GM12801 (cell line): Measurements from ENCODE around the gene CARD11.

Source experiments
- CTCF ChIP-seq: IDR thresholded peaks from one replicate; pipeline ENCODE4 v1.5.1; 2011; ENCODE audit warnings: control low read depth; ENCODE audit not compliant: insufficient read length; ENCODE audit errors: extremely low read depth

CARD11 gene

GRCh38 chr7:3029138-3029537 lies 14.5 kb downstream of the CARD11 start:
- no peak for TF ChIP-seq CTCF

GRCh38 chr7:3028758-3029093 lies 14.9 kb downstream of the CARD11 start:
- TF ChIP-seq CTCF = no peak

DNA sequence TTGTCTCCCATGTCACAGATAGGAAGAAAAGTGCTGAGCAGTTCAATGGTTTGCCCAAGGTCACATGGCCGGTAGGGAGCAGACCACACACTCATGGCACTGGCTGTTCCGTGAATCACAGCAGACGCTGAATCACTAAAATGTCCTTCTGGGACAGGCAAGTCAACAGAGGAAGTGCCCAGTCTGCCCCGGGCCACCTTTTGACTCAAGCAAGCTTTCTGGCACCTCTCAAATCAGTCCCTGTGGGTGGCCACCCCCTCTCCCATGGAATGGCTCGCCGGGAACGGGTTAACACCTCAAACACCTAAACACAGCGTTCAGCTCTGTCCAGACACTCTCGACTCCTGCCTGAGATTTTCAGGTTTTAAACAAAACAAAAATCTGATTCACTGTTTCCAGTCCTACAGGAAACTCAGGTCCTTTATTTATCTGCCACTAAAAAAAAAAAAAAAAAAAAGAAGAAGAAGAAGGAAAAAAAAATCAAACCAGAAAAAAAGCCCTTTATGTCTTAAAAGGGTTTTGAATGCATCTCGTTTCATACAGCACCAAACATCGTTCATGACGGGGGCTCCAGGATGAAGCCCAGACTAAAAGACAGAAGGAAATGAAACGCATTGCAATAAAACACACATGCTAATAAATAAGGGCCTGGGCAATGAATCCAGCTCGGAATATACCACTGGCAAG lies 15.5 kb downstream of the CARD11 start:
- TF ChIP-seq CTCF = no peak

DNA sequence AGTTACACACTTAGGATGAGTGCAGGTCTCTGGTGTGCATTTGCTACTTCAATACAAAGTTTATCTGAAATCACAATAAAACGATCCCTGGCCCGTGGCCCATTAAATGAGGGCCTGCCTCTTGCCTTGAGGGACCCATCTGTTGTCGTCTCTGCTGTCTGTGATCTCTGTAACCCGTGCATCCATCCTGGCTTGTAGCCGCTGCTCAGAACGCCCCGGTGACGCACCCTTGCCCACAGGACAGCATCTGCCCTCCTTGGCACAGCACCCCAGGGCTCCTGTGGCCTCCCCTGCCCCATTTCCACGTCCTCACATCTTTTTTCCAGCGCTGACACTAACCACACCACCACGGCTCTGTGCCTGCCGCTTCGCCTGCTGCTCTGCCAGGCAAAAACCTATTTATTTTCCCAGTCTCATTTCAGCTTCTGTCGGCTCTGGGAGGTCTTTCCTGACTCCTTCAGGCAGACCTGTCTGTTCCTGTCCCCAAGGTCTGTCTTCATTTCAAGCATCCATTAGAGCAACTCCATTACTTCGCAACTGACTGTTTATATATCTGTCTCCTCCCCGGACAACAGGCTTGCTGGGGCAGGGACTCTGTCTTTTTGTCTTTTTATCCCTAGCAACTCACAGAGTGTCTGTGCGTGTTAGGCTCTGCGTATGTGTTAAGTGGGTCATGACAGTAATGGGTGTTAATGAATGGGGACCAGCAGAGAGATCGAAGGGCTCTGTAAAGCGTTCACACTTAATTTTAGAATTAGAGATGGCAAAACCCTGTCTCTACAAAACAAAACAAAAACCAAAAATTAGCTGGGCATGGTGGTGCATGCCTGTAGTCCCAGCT lies 16.4 kb downstream of the CARD11 start:
- no peak for TF ChIP-seq CTCF

GRCh38 chr7:3025616-3026015 lies 18.1 kb downstream of the CARD11 start:
- no peak for TF ChIP-seq CTCF

GRCh38 chr7:3021825-3022224 lies 21.8 kb downstream of the CARD11 start:
- TF ChIP-seq CTCF = no peak

DNA sequence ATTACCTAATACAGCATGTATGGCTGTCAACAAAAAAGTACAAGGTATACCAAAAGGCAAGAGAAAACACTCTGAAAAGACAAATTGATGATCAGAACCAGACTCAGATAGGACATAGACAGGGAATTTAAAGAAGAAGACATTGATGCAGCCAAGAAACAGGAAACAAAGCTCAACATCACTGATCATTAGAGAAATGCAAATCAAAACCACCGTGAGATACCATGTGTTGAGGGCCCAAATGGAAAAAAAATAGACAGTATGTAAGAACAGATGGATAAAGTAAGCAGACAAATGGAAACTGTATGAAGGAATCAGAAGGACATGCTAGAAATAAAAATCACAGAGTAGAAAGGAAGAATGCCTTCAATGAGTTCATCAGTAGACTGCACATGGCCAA lies 23.3 kb downstream of the CARD11 start:
- no peak for TF ChIP-seq CTCF
